OCI-LY1 (cell line): Measurements from ENCODE around the gene CSMD2.

Experiments used
- H2AFZ ChIP-seq: fragments of 200-600 bp; sonication (generic), shearing (Covaris generic); 2 replicates; pipeline ENCODE4 v1.6.0; 2014; ENCODE audit warnings: antibody characterized with exemption, mild to moderate bottlenecking, low read length
- H3F3A ChIP-seq: fragments of 200-600 bp; sonication (generic), shearing (Covaris generic); 2 replicates; pipeline ENCODE4 v1.6.0; 2014; ENCODE audit warnings: mild to moderate bottlenecking, antibody characterized with exemption, low read length, moderate library complexity; ENCODE audit not compliant: insufficient read depth
- H3K27ac ChIP-seq: fragments of 200-600 bp; sonication (generic); 2 replicates; pipeline ENCODE4 v1.5.1; 2014; ENCODE audit warnings: low read length, mixed run types, mild to moderate bottlenecking, low read depth; ENCODE audit not compliant: poor library complexity, severe bottlenecking
- H3K27me3 ChIP-seq: fragments of 200-600 bp; sonication (generic); 2 replicates; pipeline ENCODE4 v1.6.0; 2014; ENCODE audit warnings: antibody characterized with exemption, mild to moderate bottlenecking, low read length, moderate library complexity; ENCODE audit not compliant: insufficient read depth
- H3K36me3 ChIP-seq: fragments of 200-600 bp; sonication (generic); 2 replicates; pipeline ENCODE4 v1.6.1; 2014; ENCODE audit warnings: mild to moderate bottlenecking, antibody characterized with exemption, low read length, moderate library complexity, mixed read lengths; ENCODE audit not compliant: insufficient read depth
- H3K4me1 ChIP-seq: fragments of 200-600 bp; sonication (generic); 2 replicates; pipeline ENCODE4 v1.5.1; 2014; ENCODE audit warnings: mild to moderate bottlenecking, low read length, moderate library complexity; ENCODE audit not compliant: insufficient read depth, severe bottlenecking
- H3K4me2 ChIP-seq: fragments of 200-600 bp; sonication (generic), shearing (Covaris generic); 2 replicates; pipeline ENCODE4 v1.6.1; 2014; ENCODE audit warnings: low read length
- H3K4me3 ChIP-seq: fragments of 200-600 bp; sonication (generic); 2 replicates; pipeline ENCODE4 v1.5.1; 2014; ENCODE audit warnings: low read length, low read depth, mild to moderate bottlenecking, mixed read lengths; ENCODE audit not compliant: poor library complexity, severe bottlenecking
- H3K79me2 ChIP-seq: fragments of 200-600 bp; shearing (Covaris generic); 2 replicates; pipeline ENCODE4 v1.6.1; 2016; ENCODE audit warnings: mixed run types, low read length, mixed read lengths; ENCODE audit not compliant: insufficient read depth
- H3K9ac ChIP-seq: fragments of 200-600 bp; sonication (generic), shearing (Covaris generic); 2 replicates; pipeline ENCODE4 v1.6.1; 2014; ENCODE audit warnings: mild to moderate bottlenecking, low read length, mixed read lengths
- H3K9me2 ChIP-seq: fragments of 200-600 bp; sonication (generic), shearing (Covaris generic); 2 replicates; pipeline ENCODE4 v1.6.1; 2014; ENCODE audit warnings: low read depth, mild to moderate bottlenecking, low read length, mixed read lengths
- H3K9me3 ChIP-seq: fragments of 200-600 bp; shearing (Covaris generic); 2 replicates; pipeline ENCODE4 v1.6.1; 2014; ENCODE audit warnings: low read length, mixed read lengths
- H4K20me1 ChIP-seq: fragments of 200-600 bp; sonication (generic), shearing (Covaris generic); 2 replicates; pipeline ENCODE4 v1.6.0; 2016; ENCODE audit warnings: mild to moderate bottlenecking, low read length; ENCODE audit not compliant: insufficient read depth
- EZH2 ChIP-seq: fragments of 200-600 bp; sonication (generic), shearing (Covaris generic); IDR thresholded peaks from 2 replicates; pipeline ENCODE4 v1.8.0; 2017; ENCODE audit warnings: borderline replicate concordance, mixed run types, mild to moderate bottlenecking, antibody characterized with exemption, low read length, moderate library complexity, mixed read lengths
- TF ChIP-seq, protein P1 (sequence below): fragments of 200-600 bp; sonication (generic), shearing (Covaris generic); IDR thresholded peaks from 2 replicates; pipeline ENCODE4 v1.5.1; 2017; ENCODE audit warnings: mild to moderate bottlenecking, antibody characterized with exemption, low read length, moderate library complexity, mixed read lengths

CSMD2 gene

DNA sequence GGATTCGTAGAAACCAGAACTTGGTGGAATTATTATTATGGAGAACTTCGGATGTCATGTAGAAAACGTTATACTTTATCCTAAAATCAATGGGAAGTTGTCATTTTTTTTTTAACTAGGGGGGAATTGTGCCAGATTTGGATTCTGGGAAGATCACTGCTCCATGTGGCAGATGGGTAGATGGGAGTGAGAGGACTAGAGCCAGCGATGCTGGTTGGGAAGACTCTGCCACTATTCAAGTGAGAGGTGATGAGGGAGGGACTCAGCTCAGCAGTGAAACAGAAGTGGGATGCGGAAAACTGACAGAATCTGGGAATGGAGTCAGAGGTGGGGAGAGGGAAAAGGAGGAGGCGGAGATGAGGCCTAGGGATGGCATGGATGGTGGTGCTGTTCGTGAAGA is 382.3 kb downstream of the CSMD2 start:
- Histone ChIP-seq H3K27me3 (no peaks in the 10 kb centered on the region; the same call in 1 of the 2 replicates), H3K27ac (no peak overlapping the region), H3K9ac (no peak overlapping the region), H3F3A (no peaks in the 10 kb centered on the region), H3K9me2 (no peaks in the 10 kb centered on the region), H2AFZ (no peak overlapping the region), H3K4me1 (no peaks in the 10 kb centered on the region), H4K20me1 (no peaks in the 10 kb centered on the region), H3K36me3 (no peaks in the 10 kb centered on the region), H3K9me3 (no peaks in the 10 kb centered on the region), H3K4me2 (no peak overlapping the region), H3K4me3 (no peak overlapping the region), H3K79me2 (no peaks in the 10 kb centered on the region)
- TF ChIP-seq, protein P1, sequence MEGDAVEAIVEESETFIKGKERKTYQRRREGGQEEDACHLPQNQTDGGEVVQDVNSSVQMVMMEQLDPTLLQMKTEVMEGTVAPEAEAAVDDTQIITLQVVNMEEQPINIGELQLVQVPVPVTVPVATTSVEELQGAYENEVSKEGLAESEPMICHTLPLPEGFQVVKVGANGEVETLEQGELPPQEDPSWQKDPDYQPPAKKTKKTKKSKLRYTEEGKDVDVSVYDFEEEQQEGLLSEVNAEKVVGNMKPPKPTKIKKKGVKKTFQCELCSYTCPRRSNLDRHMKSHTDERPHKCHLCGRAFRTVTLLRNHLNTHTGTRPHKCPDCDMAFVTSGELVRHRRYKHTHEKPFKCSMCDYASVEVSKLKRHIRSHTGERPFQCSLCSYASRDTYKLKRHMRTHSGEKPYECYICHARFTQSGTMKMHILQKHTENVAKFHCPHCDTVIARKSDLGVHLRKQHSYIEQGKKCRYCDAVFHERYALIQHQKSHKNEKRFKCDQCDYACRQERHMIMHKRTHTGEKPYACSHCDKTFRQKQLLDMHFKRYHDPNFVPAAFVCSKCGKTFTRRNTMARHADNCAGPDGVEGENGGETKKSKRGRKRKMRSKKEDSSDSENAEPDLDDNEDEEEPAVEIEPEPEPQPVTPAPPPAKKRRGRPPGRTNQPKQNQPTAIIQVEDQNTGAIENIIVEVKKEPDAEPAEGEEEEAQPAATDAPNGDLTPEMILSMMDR: no peak
- TF ChIP-seq EZH2: no peak

DNA sequence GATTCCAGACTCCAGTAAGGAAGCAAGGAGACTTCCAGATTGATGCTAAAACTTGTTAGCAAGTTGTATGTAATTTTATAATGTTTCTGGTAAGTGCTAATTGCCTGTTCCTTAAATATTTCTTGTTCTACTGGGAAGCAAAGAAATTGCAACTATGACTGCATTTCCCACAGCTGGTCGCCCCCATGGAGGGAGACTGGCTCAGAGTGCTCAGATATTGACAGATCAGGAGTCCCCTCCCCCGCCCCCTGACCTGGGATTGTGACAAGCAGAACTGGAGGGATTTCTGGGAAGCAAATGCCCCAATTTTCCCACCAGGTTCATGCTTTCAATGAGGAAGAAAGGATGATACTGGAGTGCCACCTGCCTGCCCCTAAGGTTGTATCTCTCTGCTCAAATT is 383.4 kb downstream of the CSMD2 start:
- Histone ChIP-seq H2AFZ (no peak overlapping the region), H3K4me3 (no peak overlapping the region), H3K79me2 (no peaks in the 10 kb centered on the region), H3K27ac (no peak overlapping the region), H3F3A (no peaks in the 10 kb centered on the region), H3K27me3 (no peaks in the 10 kb centered on the region; the same call in 1 of the 2 replicates), H3K9me2 (no peaks in the 10 kb centered on the region), H4K20me1 (no peaks in the 10 kb centered on the region), H3K9ac (no peak overlapping the region), H3K36me3 (no peaks in the 10 kb centered on the region), H3K9me3 (no peaks in the 10 kb centered on the region), H3K4me2 (no peak overlapping the region), H3K4me1 (no peaks in the 10 kb centered on the region)
- no peak for TF ChIP-seq EZH2
- TF ChIP-seq, protein P1: no peak

DNA sequence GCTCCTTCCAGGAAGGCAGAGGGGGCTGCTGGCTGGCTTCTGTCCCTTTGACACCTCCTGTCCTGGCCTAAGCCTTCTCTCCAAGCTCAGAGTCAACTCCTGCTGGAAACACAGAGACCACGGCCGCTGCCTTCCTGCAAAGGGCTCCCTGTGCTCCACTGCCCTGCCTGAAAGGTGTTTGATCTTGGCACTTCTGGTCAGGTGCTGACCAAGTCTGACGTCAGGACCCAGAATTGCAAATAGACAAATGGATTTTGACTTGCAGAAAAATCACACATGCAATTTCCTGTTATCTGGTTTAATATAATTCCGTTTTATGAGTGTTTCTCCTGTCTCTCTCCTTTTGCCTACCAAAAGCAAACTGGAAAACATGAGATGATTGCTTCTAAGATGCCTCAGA is 387.7 kb downstream of the CSMD2 start:
- Histone ChIP-seq H2AFZ (no peak overlapping the region), H3F3A (no peaks in the 10 kb centered on the region), H4K20me1 (no peaks in the 10 kb centered on the region), H3K79me2 (no peaks in the 10 kb centered on the region), H3K9me3 (no peaks in the 10 kb centered on the region), H3K27me3 (no peaks in the 10 kb centered on the region), H3K27ac (no peak overlapping the region), H3K9me2 (no peaks in the 10 kb centered on the region), H3K36me3 (no peaks in the 10 kb centered on the region), H3K4me2 (no peak overlapping the region), H3K4me1 (no peaks in the 10 kb centered on the region), H3K4me3 (no peak overlapping the region), H3K9ac (no peak overlapping the region)
- TF ChIP-seq EZH2: no peak
- TF ChIP-seq, protein P1: no peak
